ENCODE measurements around the gene DOCK1. TPM values are rescaled to one million over a fixed set of nuclear protein-coding genes. Genes with fewer than 3 reads are reported as not detected.

The DOCK1 gene
- polyA plus RNA-seq, 1 of the 3 experiments (the other 2 are of a cell fraction) = 15.5 TPM

- CTCF ChIA-PET = no interaction called here
Observed at GRCh38 chr10:127013691-127014473, 108.7 kb downstream of the DOCK1 start.

GRCh38 chr10:127014671-127015070 lies 109.4 kb downstream of the DOCK1 start:
- CTCF ChIA-PET = no interaction called here
- H3K79me2 ChIP-seq (ENCODE audit: insufficient read depth) = no peaks in the 10 kb centered on the region
- DNase-seq = no peak
- H3K27ac ChIP-seq (ENCODE audit: low read depth in 2 of 2, low read length in 1 of 2) = no peak overlapping the region
- POLR2A ChIA-PET = no interaction called here
- H3K9ac ChIP-seq = no peak overlapping the region
- WGBS (ENCODE audit: low lambda C conversion rate) = 92% methylated on average over 2 of the region's 4 CpGs
- no peaks in the 10 kb centered on the region for H3F3A ChIP-seq (replicated peaks; ENCODE audit: insufficient read depth)
- peaks cover 11 to 20% of the 10 kb centered on the region in 2 experiments for H3K36me3 ChIP-seq (replicated peaks in 1 of 2; ENCODE audit: control insufficient read depth in 1 of 2, insufficient read depth in 2 of 2, low read length in 1 of 2)
- no peaks in the 10 kb centered on the region for H3K9me2 ChIP-seq
- peaks cover 0 to 9% of the 10 kb centered on the region in 2 experiments; a peak in 1 of 4 replicates for H3K4me1 ChIP-seq (ENCODE audit: control insufficient read depth in 1 of 2, insufficient read depth in 2 of 2, low read depth in 1 of 2, low read length in 1 of 2)
- no peaks in the 10 kb centered on the region for H4K20me1 ChIP-seq (ENCODE audit: insufficient read depth)
- no peaks in the 10 kb centered on the region for H3K27me3 ChIP-seq (ENCODE audit: insufficient read depth)
- H3K4me3 ChIP-seq (ENCODE audit: low read depth in 2 of 2, low read length in 1 of 2) = no peak overlapping the region
- H3K4me2 ChIP-seq = no peak overlapping the region
- H2AFZ ChIP-seq (ENCODE audit: low read depth) = no peak overlapping the region
- H3K9me3 ChIP-seq = no peaks in the 10 kb centered on the region
- TF ChIP-seq RFX5 (IDR thresholded peaks at IDR 0.05; ENCODE audit: low read length) = no peak
- no peak for TF ChIP-seq NFIC (IDR thresholded peaks at IDR 0.05; ENCODE audit: borderline replicate concordance)
- TF ChIP-seq RAD21 (IDR thresholded peaks at IDR 0.05; ENCODE audit: low read length) = no peak
- TF ChIP-seq TEAD4 (IDR thresholded peaks at IDR 0.05; ENCODE audit: borderline replicate concordance, insufficient read depth) = no peak
- TF ChIP-seq USF1 (IDR thresholded peaks at IDR 0.05; ENCODE audit: borderline replicate concordance, low read depth) = no peak
- no peak for TF ChIP-seq ELF1 (IDR thresholded peaks at IDR 0.05)
- TF ChIP-seq SMC3 (IDR thresholded peaks at IDR 0.05; ENCODE audit: low read depth, low read length) = no peak
- no peak for TF ChIP-seq RXRA (IDR thresholded peaks at IDR 0.05; ENCODE audit: borderline replicate concordance, low read depth)
- TF ChIP-seq REST (IDR thresholded peaks at IDR 0.05; ENCODE audit: low read depth, low read length) = no peak
- no peak for TF ChIP-seq USF2 (IDR thresholded peaks at IDR 0.05; ENCODE audit: borderline replicate concordance, low read depth, low read length)
- TF ChIP-seq NRF1 (IDR thresholded peaks at IDR 0.05; ENCODE audit: low read depth, low read length) = no peak
- TF ChIP-seq IRF3 (IDR thresholded peaks at IDR 0.05; ENCODE audit: low read depth, low read length) = no peak

More at GRCh38 chr10:127013691-127014473, 108.7 kb downstream of the DOCK1 start:
- Histone ChIP-seq H3F3A (replicated peaks; ENCODE audit: insufficient read depth) (no peaks in the 10 kb centered on the region), H3K4me3 (ENCODE audit: low read depth in 2 of 2, low read length in 1 of 2) (no peak overlapping the region), H3K9me3 (no peaks in the 10 kb centered on the region), H3K27me3 (ENCODE audit: insufficient read depth) (no peaks in the 10 kb centered on the region), H3K4me1 (ENCODE audit: control insufficient read depth in 1 of 2, insufficient read depth in 2 of 2, low read depth in 1 of 2, low read length in 1 of 2) (peaks cover 0 to 9% of the 10 kb centered on the region in 2 experiments; a peak in 1 of 4 replicates), H4K20me1 (ENCODE audit: insufficient read depth) (no peaks in the 10 kb centered on the region), H3K36me3 (replicated peaks in 1 of 2; ENCODE audit: control insufficient read depth in 1 of 2, insufficient read depth in 2 of 2, low read length in 1 of 2) (peaks cover 17 to 18% of the 10 kb centered on the region in 2 experiments), H3K4me2 (no peak overlapping the region), H3K9ac (no peak overlapping the region), H3K27ac (ENCODE audit: low read depth in 2 of 2, low read length in 1 of 2) (no peak overlapping the region), H3K9me2 (no peaks in the 10 kb centered on the region), H2AFZ (ENCODE audit: low read depth) (no peak overlapping the region), H3K79me2 (ENCODE audit: insufficient read depth) (no peaks in the 10 kb centered on the region)
- WGBS (ENCODE audit: low lambda C conversion rate) = 97% methylated on average over 3 of the region's 9 CpGs
- no peak for DNase-seq
- TF ChIP-seq ZBTB33 (IDR thresholded peaks at IDR 0.05; ENCODE audit: borderline replicate concordance, low read depth) = no peak
- no peak for TF ChIP-seq FOXM1 (IDR thresholded peaks at IDR 0.05; ENCODE audit: low read depth)
- TF ChIP-seq SIN3A (IDR thresholded peaks at IDR 0.05; ENCODE audit: borderline replicate concordance, low read depth, low read length) = no peak
- TF ChIP-seq SMC3 (IDR thresholded peaks at IDR 0.05; ENCODE audit: low read depth, low read length) = no peak
- TF ChIP-seq TCF12 (IDR thresholded peaks at IDR 0.05) = no peak
- no peak for TF ChIP-seq GABPA (IDR thresholded peaks at IDR 0.05; ENCODE audit: low read depth)
- POLR2A ChIA-PET = no interaction called here

Measured in SK-N-SH (cell line).